Left ventricle myocardium inferior (tissue), 1 donor: ENCODE measurements around the gene ARF1. TPM values are rescaled to one million over a fixed set of nuclear protein-coding genes. Genes with fewer than 3 reads are reported as not detected.
A peak's percentile ranks its signal among the peaks of the same experiment; 100 is the strongest.

ENCODE experiments used
- DNase-seq: peaks from one replicate; pipeline ENCODE4 v3.0.0-alpha.2; 2020
- H3K27ac ChIP-seq: fragments of 200-600 bp; replicated peaks from 2 replicates; pipeline ENCODE4 v1.8.0; 2021
- H3K27me3 ChIP-seq: fragments of 200-600 bp; 2 replicates; pipeline ENCODE4 v1.8.0; 2021; ENCODE audit warnings: low read depth
- H3K36me3 ChIP-seq: fragments of 200-600 bp; 2 replicates; pipeline ENCODE4 v1.8.0; 2021
- H3K4me1 ChIP-seq: fragments of 200-600 bp; 2 replicates; pipeline ENCODE4 v1.8.0; 2021
- H3K4me3 ChIP-seq: fragments of 200-600 bp; 2 replicates; pipeline ENCODE4 v1.8.0; 2021; ENCODE audit warnings: mild to moderate bottlenecking, moderate library complexity
- H3K9me3 ChIP-seq: fragments of 200-600 bp; replicated peaks from 2 replicates; pipeline ENCODE4 v1.8.0; 2021
- CTCF ChIP-seq: fragments of 200-600 bp; IDR thresholded peaks from 2 replicates; pipeline ENCODE4 v1.8.0; 2021; ENCODE audit warnings: antibody characterized with exemption, mild to moderate bottlenecking, borderline replicate concordance
- intact Hi-C: fragments of 100-400 bp; cut with micrococcal nuclease; formaldehyde crosslinking; loops from one replicate; pipeline ENCODE4 v1.11.0; 2022
- total RNA-seq: library from RNA; stranded (reverse); fragmentation: NEBNext Ultra II Directional; extraction: Animal tissue kit (Norgen Biotek cat#: 25700); gene quantifications from one replicate; pipeline ENCODE4 v1.2.1, GENCODE V29; 2021
- donor health status: DM: no; HTN: yes; CAD: no; lungs with severe emphysema.

The ARF1 gene
- total RNA-seq, 1 donor from 2014 or later, result 294 TPM

- no peaks in the 10 kb centered on the region for H3K27me3 ChIP-seq
- H3K36me3 ChIP-seq, result peaks cover 3% of the 10 kb centered on the region
- peaks cover 100% of the 10 kb centered on the region for H3K4me1 ChIP-seq
- intact Hi-C loops, result no loop called here
- TF ChIP-seq CTCF, result no peak
- no peaks in the 10 kb centered on the region for H3K9me3 ChIP-seq
- DNase-seq, result peak; percentile 26
- H3K4me3 ChIP-seq, result peak overlapping the region; percentile 30
- H3K27ac ChIP-seq, result peak overlapping the region; percentile 99
These were observed 5.3 kb downstream of the ARF1 start for GRCh38 chr1:228087771-228088251.

- H3K4me3 ChIP-seq, result peak overlapping the region; percentile 30
- no peak for TF ChIP-seq CTCF
- peak; percentile 19 for DNase-seq
- H3K27me3 ChIP-seq, result no peaks in the 10 kb centered on the region
- H3K9me3 ChIP-seq, result peaks cover under 1% of the 10 kb centered on the region
- intact Hi-C loops, result no loop called here
- peaks cover 3% of the 10 kb centered on the region for H3K36me3 ChIP-seq
- H3K27ac ChIP-seq, result peak overlapping the region; percentile 99
- H3K4me1 ChIP-seq, result peaks cover 100% of the 10 kb centered on the region
These were observed 6.3 kb downstream of the ARF1 start for GRCh38 chr1:228088586-228089498.

- Histone ChIP-seq H3K4me1 (peaks cover 94% of the 10 kb centered on the region), H3K4me3 (peak overlapping the region; percentile 18), H3K36me3 (peaks cover 5% of the 10 kb centered on the region), H3K9me3 (peaks cover 10% of the 10 kb centered on the region), H3K27ac (peak overlapping the region; percentile 99), H3K27me3 (no peaks in the 10 kb centered on the region)
- no peak for TF ChIP-seq CTCF
- peak; percentile 8 for DNase-seq
- intact Hi-C loops, result no loop called here
These were observed 7.2 kb downstream of the ARF1 start for GRCh38 chr1:228089519-228090380.

GRCh38 chr1:228090613-228091081 lies 8.1 kb downstream of the ARF1 start:
- Histone ChIP-seq H3K36me3 (peaks cover 6% of the 10 kb centered on the region), H3K4me1 (peaks cover 90% of the 10 kb centered on the region), H3K27ac (peak overlapping the region; percentile 99), H3K4me3 (peak overlapping the region; percentile 18), H3K9me3 (peaks cover 14% of the 10 kb centered on the region), H3K27me3 (no peaks in the 10 kb centered on the region)
- TF ChIP-seq CTCF, result no peak
- no peak for DNase-seq
- intact Hi-C loops, result no loop called here

GRCh38 chr1:228091084-228091483 lies 8.6 kb downstream of the ARF1 start:
- Histone ChIP-seq H3K27me3 (no peaks in the 10 kb centered on the region), H3K9me3 (peaks cover 14% of the 10 kb centered on the region), H3K27ac (peak overlapping the region; percentile 99), H3K4me1 (peaks cover 90% of the 10 kb centered on the region), H3K4me3 (peak overlapping the region; percentile 18), H3K36me3 (peaks cover 10% of the 10 kb centered on the region)
- no peak for DNase-seq
- intact Hi-C loops, result no loop called here
- TF ChIP-seq CTCF, result no peak
